Measurements from ENCODE around the gene SCGB3A1. TPM values are rescaled to one million over a fixed set of nuclear protein-coding genes. Genes with fewer than 3 reads are reported as not detected.

Gene SCGB3A1
- polyA plus RNA-seq, 1 donor (not counting 4 experiments of a cell fraction or from before 2014, with no cell fraction given) = not detected

DNA sequence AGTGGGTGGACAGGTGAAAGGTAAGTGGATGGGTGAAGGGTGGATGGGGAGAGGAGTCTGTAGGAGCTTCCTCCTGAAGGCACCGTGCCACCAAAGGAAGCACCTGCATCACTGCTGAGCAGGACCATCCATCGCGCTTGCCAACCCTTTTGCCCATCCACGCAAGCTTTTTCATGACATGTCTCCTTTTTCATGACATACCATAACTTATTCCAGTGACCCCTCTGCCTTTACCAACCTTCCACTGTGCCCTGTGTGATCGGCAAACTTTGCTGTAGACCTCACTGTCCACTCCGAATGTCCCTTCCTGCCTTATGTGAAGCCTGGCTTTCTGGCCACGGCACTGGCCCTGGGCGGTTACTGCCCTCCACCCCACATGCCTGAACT is 44.7 kb upstream of the SCGB3A1 start:
- H3K9me1 ChIP-seq (ENCODE audit: control insufficient read depth, extremely low read depth, insufficient read depth, low read length) = no peaks in the 10 kb centered on the region
- H3K27me3 ChIP-seq (ENCODE audit: control insufficient read depth, extremely low read depth, insufficient read depth, low read length) = no peaks in the 10 kb centered on the region
- dilution Hi-C loops (cut with MboI; ENCODE audit: extremely low pct_ligation_motif_present, low sequenced_read_pairs) = no loop called here
- no peak overlapping the region for H2AFZ ChIP-seq (ENCODE audit: control insufficient read depth, low read length)
- H3K9ac ChIP-seq (ENCODE audit: control insufficient read depth, extremely low read depth, insufficient read depth, low read length) = no peak overlapping the region
- no peaks in the 10 kb centered on the region for H4K20me1 ChIP-seq (ENCODE audit: control insufficient read depth, extremely low read depth, insufficient read depth, low read length)
- H3K4me1 ChIP-seq (ENCODE audit: control insufficient read depth, extremely low read depth, insufficient read depth, low read length) = no peaks in the 10 kb centered on the region
- no peaks in the 10 kb centered on the region for H3K36me3 ChIP-seq (ENCODE audit: control insufficient read depth in 2 of 2, extremely low read depth in 1 of 2, insufficient read depth in 2 of 2, low read length in 2 of 2)
- no peak overlapping the region for H3K27ac ChIP-seq (ENCODE audit: control insufficient read depth, insufficient read depth, low read length)
- no peak overlapping the region for H3K4me3 ChIP-seq (ENCODE audit: control insufficient read depth in 2 of 3, extremely low read depth in 1 of 3, insufficient read depth in 2 of 3, low read depth in 1 of 3, low read length in 3 of 3)
- no peak overlapping the region for H3K4me2 ChIP-seq (ENCODE audit: control insufficient read depth, extremely low read depth, insufficient read depth, low read depth, low read length)
- TF ChIP-seq, protein P1, sequence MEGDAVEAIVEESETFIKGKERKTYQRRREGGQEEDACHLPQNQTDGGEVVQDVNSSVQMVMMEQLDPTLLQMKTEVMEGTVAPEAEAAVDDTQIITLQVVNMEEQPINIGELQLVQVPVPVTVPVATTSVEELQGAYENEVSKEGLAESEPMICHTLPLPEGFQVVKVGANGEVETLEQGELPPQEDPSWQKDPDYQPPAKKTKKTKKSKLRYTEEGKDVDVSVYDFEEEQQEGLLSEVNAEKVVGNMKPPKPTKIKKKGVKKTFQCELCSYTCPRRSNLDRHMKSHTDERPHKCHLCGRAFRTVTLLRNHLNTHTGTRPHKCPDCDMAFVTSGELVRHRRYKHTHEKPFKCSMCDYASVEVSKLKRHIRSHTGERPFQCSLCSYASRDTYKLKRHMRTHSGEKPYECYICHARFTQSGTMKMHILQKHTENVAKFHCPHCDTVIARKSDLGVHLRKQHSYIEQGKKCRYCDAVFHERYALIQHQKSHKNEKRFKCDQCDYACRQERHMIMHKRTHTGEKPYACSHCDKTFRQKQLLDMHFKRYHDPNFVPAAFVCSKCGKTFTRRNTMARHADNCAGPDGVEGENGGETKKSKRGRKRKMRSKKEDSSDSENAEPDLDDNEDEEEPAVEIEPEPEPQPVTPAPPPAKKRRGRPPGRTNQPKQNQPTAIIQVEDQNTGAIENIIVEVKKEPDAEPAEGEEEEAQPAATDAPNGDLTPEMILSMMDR (optimal IDR thresholded peaks at IDR 0.05 in 1 of 3, IDR thresholded peaks at IDR 0.05 in 1 of 3, conservative IDR thresholded peaks at IDR 0.05 in 1 of 3; ENCODE audit: extremely low read depth in 1 of 3, insufficient read depth in 2 of 3, low read length in 3 of 3) = no peak
- TF ChIP-seq EZH2 (IDR thresholded peaks at IDR 0.05; ENCODE audit: low read length) = no peak
- no peak for DNase-seq (ENCODE audit: low read depth, low spot score)
- H3K79me2 ChIP-seq (ENCODE audit: control insufficient read depth, insufficient read depth, low read length) = no peaks in the 10 kb centered on the region
- no peak for FAIRE-seq
- H3K9me3 ChIP-seq (ENCODE audit: control insufficient read depth, low read depth, low read length) = no peaks in the 10 kb centered on the region

DNA sequence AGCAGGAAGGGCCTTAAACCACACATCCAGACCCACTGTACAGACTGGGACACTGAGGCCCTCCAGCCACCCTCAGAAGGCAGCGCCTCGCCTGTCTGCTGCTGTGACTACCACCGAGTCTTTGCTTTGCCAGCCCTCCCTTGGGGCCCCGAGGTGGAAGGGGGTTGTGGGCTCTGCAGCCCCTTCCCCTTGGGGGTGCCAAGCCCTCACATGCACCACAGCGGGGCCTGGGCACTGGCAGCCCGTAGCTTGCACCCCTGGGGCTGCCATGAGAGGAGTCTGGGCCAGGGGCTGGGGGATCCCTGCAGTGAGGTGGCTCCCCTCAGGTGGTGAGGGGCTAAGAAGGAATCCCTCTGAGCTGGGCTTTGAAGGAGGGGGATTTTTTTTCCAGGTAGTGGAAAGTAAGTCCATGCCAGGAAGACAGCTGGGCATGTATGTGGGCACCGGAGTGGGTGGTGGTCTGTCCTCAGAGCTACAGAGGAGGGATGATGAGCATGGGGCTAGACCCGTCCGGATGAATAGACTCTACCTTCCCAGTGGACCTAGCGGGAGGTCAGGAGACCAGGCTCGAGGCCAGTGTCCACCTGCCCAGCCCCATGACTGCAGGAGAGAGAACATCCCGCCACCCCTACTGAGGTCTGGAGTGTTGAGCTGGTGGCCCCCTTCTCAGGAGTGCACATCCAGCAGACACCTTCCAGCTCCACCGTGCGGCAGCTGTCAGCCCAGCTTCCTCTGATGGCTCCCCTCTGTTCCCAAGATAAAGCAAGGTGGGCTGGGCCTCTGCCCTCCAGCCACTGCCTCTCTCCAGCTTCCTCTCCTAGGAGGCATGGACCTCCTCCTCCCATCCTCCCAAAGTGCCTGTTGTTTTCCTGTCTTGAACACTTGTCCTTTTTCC is 42.2 kb upstream of the SCGB3A1 start:
- H3K9ac ChIP-seq (ENCODE audit: control insufficient read depth, extremely low read depth, insufficient read depth, low read length) = no peak overlapping the region
- H3K4me3 ChIP-seq (ENCODE audit: control insufficient read depth in 2 of 3, extremely low read depth in 1 of 3, insufficient read depth in 2 of 3, low read depth in 1 of 3, low read length in 3 of 3) = no peak overlapping the region
- no peaks in the 10 kb centered on the region for H3K79me2 ChIP-seq (ENCODE audit: control insufficient read depth, insufficient read depth, low read length)
- H3K36me3 ChIP-seq (ENCODE audit: control insufficient read depth in 2 of 2, extremely low read depth in 1 of 2, insufficient read depth in 2 of 2, low read length in 2 of 2) = no peaks in the 10 kb centered on the region
- H4K20me1 ChIP-seq (ENCODE audit: control insufficient read depth, extremely low read depth, insufficient read depth, low read length) = no peaks in the 10 kb centered on the region
- no peaks in the 10 kb centered on the region for H3K9me1 ChIP-seq (ENCODE audit: control insufficient read depth, extremely low read depth, insufficient read depth, low read length)
- FAIRE-seq (no peak), DNase-seq (ENCODE audit: low read depth, low spot score) (no peak)
- no peaks in the 10 kb centered on the region for H3K9me3 ChIP-seq (ENCODE audit: control insufficient read depth, low read depth, low read length)
- no peak overlapping the region for H3K27ac ChIP-seq (ENCODE audit: control insufficient read depth, insufficient read depth, low read length)
- no peaks in the 10 kb centered on the region for H3K4me1 ChIP-seq (ENCODE audit: control insufficient read depth, extremely low read depth, insufficient read depth, low read length)
- H3K4me2 ChIP-seq (ENCODE audit: control insufficient read depth, extremely low read depth, insufficient read depth, low read depth, low read length) = no peak overlapping the region
- no peaks in the 10 kb centered on the region for H3K27me3 ChIP-seq (ENCODE audit: control insufficient read depth, extremely low read depth, insufficient read depth, low read length)
- TF ChIP-seq, protein P1 (optimal IDR thresholded peaks at IDR 0.05 in 1 of 3, IDR thresholded peaks at IDR 0.05 in 1 of 3, conservative IDR thresholded peaks at IDR 0.05 in 1 of 3; ENCODE audit: extremely low read depth in 1 of 3, insufficient read depth in 2 of 3, low read length in 3 of 3) = no peak
- TF ChIP-seq EZH2 (IDR thresholded peaks at IDR 0.05; ENCODE audit: low read length) = no peak
- dilution Hi-C loops (cut with MboI; ENCODE audit: extremely low pct_ligation_motif_present, low sequenced_read_pairs) = no loop called here
- no peak overlapping the region for H2AFZ ChIP-seq (ENCODE audit: control insufficient read depth, low read length)
